HepG2 (cell line): Measurements from ENCODE around the gene PIK3CD. TPM values are rescaled to one million over a fixed set of nuclear protein-coding genes. Genes with fewer than 3 reads are reported as not detected.

ENCODE experiments used
- AGO1 ChIP-seq: fragments of 200-400 bp; formaldehyde crosslinking; IDR thresholded peaks from 2 replicates; pipeline ENCODE4 v1.6.1; 2017; ENCODE audit warnings: mild to moderate bottlenecking, low read depth, low read length, moderate library complexity; ENCODE audit not compliant: poor library complexity, severe bottlenecking
- ATAD3A ChIP-seq: sonication (generic); formaldehyde crosslinking; IDR thresholded peaks from 2 replicates; pipeline ENCODE4 v1.4.0; 2020; ENCODE audit warnings: missing genetic modification reagents
- FOXA3 ChIP-seq: IDR thresholded peaks from 2 replicates; pipeline ENCODE4 v1.6.1; 2016; ENCODE audit warnings: missing genetic modification reagents, missing compliant biosample characterization
- HOXA5 ChIP-seq: sonication (generic); formaldehyde crosslinking; IDR thresholded peaks from 2 replicates; pipeline ENCODE4 v1.4.0; 2020; ENCODE audit warnings: missing genetic modification reagents
- KMT2B ChIP-seq: IDR thresholded peaks from 2 replicates; pipeline ENCODE4 v1.6.1; 2016; ENCODE audit warnings: missing genetic modification reagents, missing compliant biosample characterization
- MED13 ChIP-seq: sonication (generic); formaldehyde crosslinking; IDR thresholded peaks from 2 replicates; pipeline ENCODE4 v1.5.0; 2020; ENCODE audit warnings: missing genetic modification reagents
- ONECUT2 ChIP-seq: sonication (generic); formaldehyde crosslinking; IDR thresholded peaks from 2 replicates; pipeline ENCODE4 v1.4.0; 2020; ENCODE audit warnings: missing genetic modification reagents
- POGZ ChIP-seq: sonication (generic); formaldehyde crosslinking; IDR thresholded peaks from 2 replicates; pipeline ENCODE4 v1.4.0; 2020; ENCODE audit warnings: mild to moderate bottlenecking, missing genetic modification reagents
- PTBP1 ChIP-seq: fragments of 200-400 bp; formaldehyde crosslinking; IDR thresholded peaks from 2 replicates; pipeline ENCODE4 v1.6.1; 2018; ENCODE audit warnings: low read length, low read depth; ENCODE audit not compliant: poor library complexity, severe bottlenecking
- SIN3A ChIP-seq: IDR thresholded peaks from 2 replicates; pipeline ENCODE4 v1.6.1; 2011; ENCODE audit warnings: low read depth, mild to moderate bottlenecking, control low read depth, low read length, borderline replicate concordance
- SNAI1 ChIP-seq: sonication (generic); formaldehyde crosslinking; IDR thresholded peaks from 2 replicates; pipeline ENCODE4 v1.5.0; 2020; ENCODE audit warnings: mild to moderate bottlenecking, missing genetic modification reagents, borderline replicate concordance
- SPEN ChIP-seq: sonication (generic); formaldehyde crosslinking; IDR thresholded peaks from 2 replicates; pipeline ENCODE4 v1.5.1; 2020; ENCODE audit warnings: low read depth, mild to moderate bottlenecking, missing genetic modification reagents
- WIZ ChIP-seq: sonication (generic); formaldehyde crosslinking; IDR thresholded peaks from 2 replicates; pipeline ENCODE4 v1.5.1; 2020; ENCODE audit warnings: mild to moderate bottlenecking, missing genetic modification reagents
- ZNF292 ChIP-seq: sonication (generic); formaldehyde crosslinking; IDR thresholded peaks from 2 replicates; pipeline ENCODE4 v1.8.1; 2022; ENCODE audit warnings: mild to moderate bottlenecking, low read depth, missing genetic modification reagents, borderline replicate concordance
- ZNF350 ChIP-seq: sonication (generic); formaldehyde crosslinking; IDR thresholded peaks from 2 replicates; pipeline ENCODE4 v1.4.0; 2020; ENCODE audit warnings: mild to moderate bottlenecking, low read depth, missing genetic modification reagents, borderline replicate concordance
- ZNF552 ChIP-seq: sonication (generic); formaldehyde crosslinking; IDR thresholded peaks from 2 replicates; pipeline ENCODE4 v1.9.0; 2022; ENCODE audit warnings: missing genetic modification reagents, mild to moderate bottlenecking, borderline replicate concordance
- ZNF558 ChIP-seq: sonication (generic); formaldehyde crosslinking; IDR thresholded peaks from 2 replicates; pipeline ENCODE4 v1.9.0; 2022; ENCODE audit warnings: mild to moderate bottlenecking, missing genetic modification reagents, borderline replicate concordance
- ZNF598 ChIP-seq: sonication (generic); formaldehyde crosslinking; IDR thresholded peaks from 2 replicates; pipeline ENCODE4 v1.5.1; 2020; ENCODE audit warnings: mild to moderate bottlenecking, missing genetic modification reagents, borderline replicate concordance
- ZNF83 ChIP-seq: sonication (generic); formaldehyde crosslinking; IDR thresholded peaks from 2 replicates; pipeline ENCODE4 v1.4.0; 2020; ENCODE audit warnings: missing genetic modification reagents, mild to moderate bottlenecking, borderline replicate concordance
- polyA plus RNA-seq, 8 experiments: library from polyadenylated mRNA; depleted of rRNA in 3 of 8; stranded (reverse) in 7 of 8; unstranded in 1 of 8; fragments of >200 nt; fragmentation: Illumina TruSeq in 4 of 8; extraction: Trizol in 4 of 8; gene quantifications; 2 replicates each; pipeline versions ENCODE4 v1.2.1 to v1.2.3, GENCODE V29; 2011 to 2016; ENCODE audit warnings: low read depth in 4 of 8, missing spikeins in 1 of 8, mixed read lengths in 1 of 8; ENCODE audit not compliant: insufficient read depth in 1 of 8
- total RNA-seq, 5 experiments: library from RNA; depleted of rRNA; stranded (reverse); fragments of >200 nt; fragmentation: Illumina TruSeq; extraction: Trizol; gene quantifications; 2 replicates each; pipeline ENCODE4 v1.2.3, GENCODE V29; 2016; ENCODE audit warnings: low read depth in 1 of 5
- TF ChIP-seq, protein P1 (sequence below): sonication (generic); formaldehyde crosslinking; IDR thresholded peaks from 2 replicates; pipeline ENCODE4 v1.8.0; 2022; ENCODE audit warnings: mild to moderate bottlenecking, missing genetic modification reagents, moderate library complexity
- TF ChIP-seq, protein P2 (sequence below): sonication (generic); formaldehyde crosslinking; IDR thresholded peaks from 2 replicates; pipeline ENCODE4 v1.4.0; 2020; ENCODE audit warnings: missing genetic modification reagents; ENCODE audit errors: not compliant biosample characterization
- TF ChIP-seq, protein P3 (sequence below): sonication (generic); formaldehyde crosslinking; IDR thresholded peaks from 2 replicates; pipeline ENCODE4 v1.8.0; 2022; ENCODE audit warnings: missing genetic modification reagents, mild to moderate bottlenecking, inconsistent platforms, borderline replicate concordance
- TF ChIP-seq, protein P4 (sequence below): IDR thresholded peaks from 2 replicates; pipeline ENCODE4 v1.6.1; 2016; ENCODE audit warnings: missing compliant biosample characterization, missing genetic modification reagents, borderline replicate concordance
- TF ChIP-seq, protein P5 (sequence below), 2 experiments: fragments of 450-650 bp in 1 of 2; sonication (generic) in 1 of 2; formaldehyde crosslinking; IDR thresholded peaks; 2 replicates each; pipeline versions ENCODE4 v1.5.0 to v1.8.0; 2020 to 2022; ENCODE audit warnings: mild to moderate bottlenecking in 1 of 2, missing genetic modification reagents in 1 of 2

Gene PIK3CD
- total and polyA plus RNA-seq, 2 of the 13 experiments (the other 11 are each of a cell fraction or from before 2014, with no cell fraction given): 7.1 to 10.0 TPM

DNA sequence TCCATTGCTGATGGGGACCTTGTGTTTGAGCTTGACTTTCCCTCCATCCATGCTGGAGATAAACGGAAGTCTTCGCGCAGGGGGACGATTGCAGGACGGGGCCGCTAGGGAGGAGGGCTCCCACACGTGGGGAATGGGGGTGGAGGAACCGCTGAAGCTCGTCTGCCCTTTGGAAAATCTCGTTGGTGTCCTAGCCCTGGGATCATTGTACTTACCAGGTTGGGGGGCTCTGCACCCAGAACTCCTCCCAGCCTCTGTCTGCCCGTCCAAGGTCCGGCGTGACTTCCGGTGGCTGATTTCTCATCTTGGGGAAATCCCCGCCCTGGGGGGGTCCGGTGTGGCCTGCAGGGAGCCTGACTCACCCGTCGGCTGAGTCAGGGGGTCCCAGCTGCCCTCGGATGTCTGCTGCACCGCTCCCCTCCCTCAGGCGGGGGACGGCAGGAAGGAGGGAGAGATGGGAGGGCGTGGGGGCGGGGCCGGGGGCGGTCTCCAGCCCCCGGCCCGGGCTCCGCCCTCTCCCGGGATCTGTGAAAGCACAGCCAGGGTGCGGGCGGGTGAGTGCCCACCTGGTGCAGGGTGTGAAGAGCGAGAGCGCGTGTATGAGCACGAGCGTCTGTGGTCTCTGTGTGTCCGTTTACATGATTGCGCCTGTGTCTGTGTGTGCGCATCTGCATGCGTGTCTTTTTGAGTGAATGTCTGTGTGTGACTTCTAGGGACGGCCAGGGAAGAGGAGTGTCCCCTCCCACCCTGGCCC, 35.8 kb downstream of the PIK3CD start (continued):
- TF ChIP-seq, protein P1, sequence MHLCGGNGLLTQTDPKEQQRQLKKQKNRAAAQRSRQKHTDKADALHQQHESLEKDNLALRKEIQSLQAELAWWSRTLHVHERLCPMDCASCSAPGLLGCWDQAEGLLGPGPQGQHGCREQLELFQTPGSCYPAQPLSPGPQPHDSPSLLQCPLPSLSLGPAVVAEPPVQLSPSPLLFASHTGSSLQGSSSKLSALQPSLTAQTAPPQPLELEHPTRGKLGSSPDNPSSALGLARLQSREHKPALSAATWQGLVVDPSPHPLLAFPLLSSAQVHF: 0 out of 2 replicates have a peak, but pooled peaks have one; percentile 34
- no peak for TF ChIP-seq SPEN
- no peak for TF ChIP-seq AGO1
- TF ChIP-seq HOXA5 (CRISPR knock-in tag): peak; percentile 17; the same call in 1 of the 2 replicates
- no peak for TF ChIP-seq SIN3A
- TF ChIP-seq WIZ (CRISPR knock-in tag): no peak
- TF ChIP-seq POGZ: peak; percentile 9; the same call in 1 of the 2 replicates
- TF ChIP-seq, protein P2, sequence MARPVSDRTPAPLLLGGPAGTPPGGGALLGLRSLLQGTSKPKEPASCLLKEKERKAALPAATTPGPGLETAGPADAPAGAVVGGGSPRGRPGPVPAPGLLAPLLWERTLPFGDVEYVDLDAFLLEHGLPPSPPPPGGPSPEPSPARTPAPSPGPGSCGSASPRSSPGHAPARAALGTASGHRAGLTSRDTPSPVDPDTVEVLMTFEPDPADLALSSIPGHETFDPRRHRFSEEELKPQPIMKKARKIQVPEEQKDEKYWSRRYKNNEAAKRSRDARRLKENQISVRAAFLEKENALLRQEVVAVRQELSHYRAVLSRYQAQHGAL (CRISPR knock-in tag): no peak
- TF ChIP-seq ZNF552 (CRISPR knock-in tag): no peak
- TF ChIP-seq ZNF83 (CRISPR knock-in tag): no peak
- TF ChIP-seq ONECUT2 (CRISPR knock-in tag): no peak
- TF ChIP-seq MED13 (CRISPR knock-in tag): no peak
- TF ChIP-seq ATAD3A (CRISPR knock-in tag): no peak
- 0 out of 2 replicates have a peak, but pooled peaks have one; percentile 12 for TF ChIP-seq ZNF598 (CRISPR knock-in tag)
- TF ChIP-seq ZNF292: 0 out of 2 replicates have a peak, but pooled peaks have one; percentile 50
- TF ChIP-seq, protein P3, sequence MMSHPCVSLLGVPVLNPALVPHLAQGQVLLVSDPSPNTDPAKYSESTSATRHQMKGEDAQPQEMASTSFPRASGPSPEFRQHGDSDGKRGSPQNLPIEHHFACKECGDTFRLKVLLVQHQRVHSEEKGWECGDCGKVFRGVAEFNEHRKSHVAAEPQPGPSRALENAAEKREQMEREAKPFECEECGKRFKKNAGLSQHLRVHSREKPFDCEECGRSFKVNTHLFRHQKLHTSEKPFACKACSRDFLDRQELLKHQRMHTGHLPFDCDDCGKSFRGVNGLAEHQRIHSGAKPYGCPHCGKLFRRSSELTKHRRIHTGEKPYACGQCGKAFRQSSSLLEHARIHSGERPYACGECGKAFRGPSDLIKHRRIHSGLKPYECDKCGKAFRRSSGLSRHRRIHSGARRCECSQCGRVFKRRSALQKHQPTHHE (CRISPR knock-in tag): no peak
- TF ChIP-seq SNAI1: no peak
- TF ChIP-seq, protein P4, sequence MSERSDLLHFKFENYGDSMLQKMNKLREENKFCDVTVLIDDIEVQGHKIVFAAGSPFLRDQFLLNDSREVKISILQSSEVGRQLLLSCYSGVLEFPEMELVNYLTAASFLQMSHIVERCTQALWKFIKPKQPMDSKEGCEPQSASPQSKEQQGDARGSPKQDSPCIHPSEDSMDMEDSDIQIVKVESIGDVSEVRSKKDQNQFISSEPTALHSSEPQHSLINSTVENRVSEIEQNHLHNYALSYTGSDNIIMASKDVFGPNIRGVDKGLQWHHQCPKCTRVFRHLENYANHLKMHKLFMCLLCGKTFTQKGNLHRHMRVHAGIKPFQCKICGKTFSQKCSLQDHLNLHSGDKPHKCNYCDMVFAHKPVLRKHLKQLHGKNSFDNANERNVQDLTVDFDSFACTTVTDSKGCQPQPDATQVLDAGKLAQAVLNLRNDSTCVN (CRISPR knock-in tag): no peak
- TF ChIP-seq ZNF558: 0 out of 2 replicates have a peak, but pooled peaks have one; percentile 55
- TF ChIP-seq ZNF350 (CRISPR knock-in tag): 0 out of 2 replicates have a peak, but pooled peaks have one; percentile 41
- TF ChIP-seq, protein P5, sequence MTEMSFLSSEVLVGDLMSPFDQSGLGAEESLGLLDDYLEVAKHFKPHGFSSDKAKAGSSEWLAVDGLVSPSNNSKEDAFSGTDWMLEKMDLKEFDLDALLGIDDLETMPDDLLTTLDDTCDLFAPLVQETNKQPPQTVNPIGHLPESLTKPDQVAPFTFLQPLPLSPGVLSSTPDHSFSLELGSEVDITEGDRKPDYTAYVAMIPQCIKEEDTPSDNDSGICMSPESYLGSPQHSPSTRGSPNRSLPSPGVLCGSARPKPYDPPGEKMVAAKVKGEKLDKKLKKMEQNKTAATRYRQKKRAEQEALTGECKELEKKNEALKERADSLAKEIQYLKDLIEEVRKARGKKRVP (CRISPR knock-in tag; IDR thresholded peaks at IDR 0.05): peak in 1 of 2 experiments; percentile 13; a peak in 1 of 4 replicates
- no peak for TF ChIP-seq KMT2B
- no peak for TF ChIP-seq PTBP1
- 0 out of 2 replicates have a peak, but pooled peaks have one; percentile 4 for TF ChIP-seq FOXA3
